ENCODE data around the gene SP6.

DNA sequence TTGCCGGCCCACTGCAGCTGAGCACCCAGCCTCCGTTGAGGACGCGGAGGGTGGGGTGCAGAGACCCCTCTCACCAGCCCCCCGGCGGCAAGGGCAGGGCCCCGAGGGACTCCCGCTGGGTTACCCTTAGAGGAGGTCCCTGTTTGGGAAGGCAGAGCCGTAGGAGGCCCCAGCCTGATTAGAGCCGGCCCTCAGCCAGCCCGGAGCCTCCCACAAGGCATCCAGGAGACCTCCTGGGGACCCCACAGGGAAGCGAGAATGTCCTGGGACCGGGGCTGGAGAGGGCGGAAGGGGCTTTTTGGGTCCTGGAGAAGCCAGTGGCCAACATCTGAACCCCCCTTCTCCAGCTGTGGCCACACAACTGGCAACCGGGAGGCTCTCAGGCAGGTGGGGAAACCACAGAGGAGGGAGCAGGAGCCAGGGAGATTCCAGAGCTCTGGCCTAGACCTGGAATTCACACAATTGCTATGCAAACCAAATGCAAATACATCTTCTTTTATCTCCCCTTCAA is 21.7 kb upstream of the SP6 start:
- TF ChIP-seq POLR2A (IDR thresholded peaks at IDR 0.05; ENCODE audit: low read depth, low read length), result no peak
- TF ChIP-seq, protein P1, sequence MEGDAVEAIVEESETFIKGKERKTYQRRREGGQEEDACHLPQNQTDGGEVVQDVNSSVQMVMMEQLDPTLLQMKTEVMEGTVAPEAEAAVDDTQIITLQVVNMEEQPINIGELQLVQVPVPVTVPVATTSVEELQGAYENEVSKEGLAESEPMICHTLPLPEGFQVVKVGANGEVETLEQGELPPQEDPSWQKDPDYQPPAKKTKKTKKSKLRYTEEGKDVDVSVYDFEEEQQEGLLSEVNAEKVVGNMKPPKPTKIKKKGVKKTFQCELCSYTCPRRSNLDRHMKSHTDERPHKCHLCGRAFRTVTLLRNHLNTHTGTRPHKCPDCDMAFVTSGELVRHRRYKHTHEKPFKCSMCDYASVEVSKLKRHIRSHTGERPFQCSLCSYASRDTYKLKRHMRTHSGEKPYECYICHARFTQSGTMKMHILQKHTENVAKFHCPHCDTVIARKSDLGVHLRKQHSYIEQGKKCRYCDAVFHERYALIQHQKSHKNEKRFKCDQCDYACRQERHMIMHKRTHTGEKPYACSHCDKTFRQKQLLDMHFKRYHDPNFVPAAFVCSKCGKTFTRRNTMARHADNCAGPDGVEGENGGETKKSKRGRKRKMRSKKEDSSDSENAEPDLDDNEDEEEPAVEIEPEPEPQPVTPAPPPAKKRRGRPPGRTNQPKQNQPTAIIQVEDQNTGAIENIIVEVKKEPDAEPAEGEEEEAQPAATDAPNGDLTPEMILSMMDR (conservative IDR thresholded peaks at IDR 0.05; ENCODE audit: low read depth, low read length), result no peak
- TF ChIP-seq, protein P2, sequence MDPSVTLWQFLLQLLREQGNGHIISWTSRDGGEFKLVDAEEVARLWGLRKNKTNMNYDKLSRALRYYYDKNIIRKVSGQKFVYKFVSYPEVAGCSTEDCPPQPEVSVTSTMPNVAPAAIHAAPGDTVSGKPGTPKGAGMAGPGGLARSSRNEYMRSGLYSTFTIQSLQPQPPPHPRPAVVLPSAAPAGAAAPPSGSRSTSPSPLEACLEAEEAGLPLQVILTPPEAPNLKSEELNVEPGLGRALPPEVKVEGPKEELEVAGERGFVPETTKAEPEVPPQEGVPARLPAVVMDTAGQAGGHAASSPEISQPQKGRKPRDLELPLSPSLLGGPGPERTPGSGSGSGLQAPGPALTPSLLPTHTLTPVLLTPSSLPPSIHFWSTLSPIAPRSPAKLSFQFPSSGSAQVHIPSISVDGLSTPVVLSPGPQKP (IDR thresholded peaks at IDR 0.05; ENCODE audit: borderline replicate concordance, low read depth, low read length), result no peak
- TF ChIP-seq RFX5 (IDR thresholded peaks at IDR 0.05; ENCODE audit: low read depth, low read length), result no peak
- TF ChIP-seq CEBPB (IDR thresholded peaks at IDR 0.05; ENCODE audit: low read depth, low read length), result no peak
- TF ChIP-seq, protein P3, sequence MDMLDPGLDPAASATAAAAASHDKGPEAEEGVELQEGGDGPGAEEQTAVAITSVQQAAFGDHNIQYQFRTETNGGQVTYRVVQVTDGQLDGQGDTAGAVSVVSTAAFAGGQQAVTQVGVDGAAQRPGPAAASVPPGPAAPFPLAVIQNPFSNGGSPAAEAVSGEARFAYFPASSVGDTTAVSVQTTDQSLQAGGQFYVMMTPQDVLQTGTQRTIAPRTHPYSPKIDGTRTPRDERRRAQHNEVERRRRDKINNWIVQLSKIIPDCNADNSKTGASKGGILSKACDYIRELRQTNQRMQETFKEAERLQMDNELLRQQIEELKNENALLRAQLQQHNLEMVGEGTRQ (IDR thresholded peaks at IDR 0.05; ENCODE audit: low read depth, low read length), result no peak
- TF ChIP-seq NFE2L2 (IDR thresholded peaks at IDR 0.05; ENCODE audit: low read depth, low read length), result no peak
- no peak for TF ChIP-seq SMC3 (IDR thresholded peaks at IDR 0.05; ENCODE audit: low read depth, low read length)
- no peak for TF ChIP-seq MAFK (IDR thresholded peaks at IDR 0.05; ENCODE audit: low read depth, low read length)
- TF ChIP-seq RAD21 (IDR thresholded peaks at IDR 0.05; ENCODE audit: low read length), result no peak
- no peak for TF ChIP-seq FOS (IDR thresholded peaks at IDR 0.05; ENCODE audit: low read depth, low read length)
- no peak for TF ChIP-seq MAZ (IDR thresholded peaks at IDR 0.05; ENCODE audit: borderline replicate concordance, low read depth, low read length)
